PC-3 (cell line): ENCODE measurements around the gene NPY4R2. TPM values are rescaled to one million over a fixed set of nuclear protein-coding genes. Genes with fewer than 3 reads are reported as not detected.
"Not testable (repeated sequence)": the region's sequence is repeated elsewhere in the genome, so short reads cannot be mapped to it uniquely, and the experiment has no call there.

Source experiments
- ATAC-seq: fragments of 200-7000 bp; cut with Tn5 transposase; 2 replicates; pipeline ENCODE4 v1.9.1; 2020; ENCODE audit warnings: mild to moderate bottlenecking, moderate library complexity
- BruUV-seq: library from RNA; stranded (reverse); fragments of 400-500 nt; replicated peaks from 2 replicates; lab custom pipeline; 2021; lab: Mats Ljungman, UMichigan
- CTCF ChIA-PET: fragments of 300-600 bp; sonication (Branson Sonifier 250); formaldehyde crosslinking; loops from one replicate; lab custom pipeline; 2022; ENCODE audit warnings: antibody characterized with exemption; lab: Charles Lee
- POLR2A ChIA-PET: fragments of 300-600 bp; sonication (Branson Sonifier 250); formaldehyde crosslinking; loops from one replicate; lab custom pipeline; 2022; ENCODE audit warnings: antibody characterized with exemption; ENCODE audit not compliant: unreplicated experiment; lab: Charles Lee
- DNase-seq: peaks from one replicate; pipeline ENCODE4 v3.0.0-alpha.2; 2015
- H2AFZ ChIP-seq: fragments of 300-600 bp; sonication (generic); 2 replicates; pipeline ENCODE4 v1.6.0; 2016; ENCODE audit warnings: antibody characterized with exemption, low read length
- H3F3A ChIP-seq: fragments of 300-600 bp; sonication (generic); one replicate; pipeline ENCODE4 v1.6.0; 2017; ENCODE audit warnings: antibody characterized with exemption, low read length, control low read depth, mild to moderate bottlenecking; ENCODE audit not compliant: unreplicated experiment
- H3K27ac ChIP-seq: fragments of 300-600 bp; sonication (generic); 2 replicates; pipeline ENCODE4 v1.5.1; 2016; ENCODE audit warnings: mild to moderate bottlenecking, low read length
- H3K27me3 ChIP-seq: fragments of 300-600 bp; sonication (generic); 2 replicates; pipeline ENCODE4 v1.6.1; 2016; ENCODE audit warnings: low read length, mixed read lengths
- H3K36me3 ChIP-seq: fragments of 300-600 bp; sonication (generic); 2 replicates; pipeline ENCODE4 v1.6.1; 2016; ENCODE audit warnings: low read depth, mixed run types, low read length, mixed read lengths
- H3K4me1 ChIP-seq: fragments of 300-600 bp; sonication (generic); 2 replicates; pipeline ENCODE4 v1.5.1; 2016; ENCODE audit warnings: low read length; ENCODE audit not compliant: insufficient read depth
- H3K4me2 ChIP-seq: fragments of 300-600 bp; sonication (generic); 2 replicates; pipeline ENCODE4 v1.6.0; 2016; ENCODE audit warnings: low read length
- H3K4me3 ChIP-seq: fragments of 300-600 bp; sonication (generic); 2 replicates; pipeline ENCODE4 v1.5.1; 2016; ENCODE audit warnings: mild to moderate bottlenecking, low read length, mixed read lengths
- H3K79me2 ChIP-seq: fragments of 300-600 bp; sonication (generic); 2 replicates; pipeline ENCODE4 v1.6.1; 2017; ENCODE audit warnings: low read length, mixed read lengths
- H3K9ac ChIP-seq: fragments of 300-600 bp; sonication (generic); 2 replicates; pipeline ENCODE4 v1.6.0; 2016; ENCODE audit warnings: mild to moderate bottlenecking, low read length
- H3K9me2 ChIP-seq: fragments of 300-600 bp; sonication (generic); replicated peaks from 2 replicates; pipeline ENCODE4 v1.6.1; 2016; ENCODE audit warnings: mixed run types, low read length, mixed read lengths
- H3K9me3 ChIP-seq: fragments of 300-600 bp; sonication (generic); 2 replicates; pipeline ENCODE4 v1.6.1; 2016; ENCODE audit warnings: low read length, mixed read lengths
- H4K20me1 ChIP-seq: fragments of 300-600 bp; sonication (generic); 2 replicates; pipeline ENCODE4 v1.6.1; 2016; ENCODE audit warnings: low read length, mixed read lengths
- intact Hi-C: fragments of 100-400 bp; cut with micrococcal nuclease; formaldehyde crosslinking; loops from 2 replicates; pipeline ENCODE4 v1.9.0; 2023
- total RNA-seq: library from RNA; depleted of rRNA; stranded (reverse); fragments of >200 nt; gene quantifications from 2 replicates; pipeline ENCODE4 v1.2.3, GENCODE V29; 2014

The NPY4R2 gene
- total RNA-seq, 1 experiment from 2014 or later = not detected

DNA sequence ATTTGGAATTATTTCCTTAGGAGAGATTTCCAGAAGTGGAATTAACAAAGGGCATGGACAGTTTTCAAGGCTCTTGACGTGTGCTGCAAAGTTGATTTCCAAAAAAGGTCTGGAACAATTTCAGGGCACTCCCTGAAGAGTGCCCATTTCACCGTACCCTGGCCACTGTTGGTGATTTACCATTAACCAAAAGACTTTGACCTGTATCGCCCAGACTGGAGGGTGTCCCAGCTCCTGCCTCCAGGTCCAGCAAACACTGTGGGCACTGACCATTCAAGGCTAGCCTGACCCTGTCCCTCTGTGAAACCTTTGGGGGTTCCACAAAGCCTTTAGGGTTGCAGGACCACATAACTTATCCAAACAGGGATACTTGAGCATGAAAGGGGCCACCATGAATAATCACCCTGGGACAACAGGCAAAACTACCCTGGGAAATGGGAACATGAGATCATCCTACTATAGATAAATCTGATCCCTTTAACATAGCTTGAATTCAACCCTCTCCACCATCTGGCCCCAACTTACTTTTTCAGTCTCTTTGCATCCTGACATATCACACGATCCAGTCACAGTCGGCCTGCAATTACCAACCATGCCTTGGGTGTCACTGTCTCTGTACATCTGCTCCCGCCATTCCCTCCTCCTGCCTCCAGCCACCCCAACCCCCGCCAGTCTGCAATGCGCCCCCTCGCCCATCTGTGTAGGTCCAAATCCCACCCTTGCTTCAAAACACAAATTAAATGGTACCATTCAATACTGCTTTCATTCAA, 8.9 kb downstream of the NPY4R2 start:
- H3K27me3 ChIP-seq, H3K9ac ChIP-seq, H3K36me3 ChIP-seq, H3K4me1 ChIP-seq, DNase-seq, intact Hi-C loops, H3K9me2 ChIP-seq, POLR2A ChIA-PET, H3K9me3 ChIP-seq, H3K27ac ChIP-seq, H2AFZ ChIP-seq, H3F3A ChIP-seq, ATAC-seq, BruUV-seq, H3K4me3 ChIP-seq, H3K4me2 ChIP-seq, H3K79me2 ChIP-seq, H4K20me1 ChIP-seq, CTCF ChIA-PET: not testable (repeated sequence)

DNA sequence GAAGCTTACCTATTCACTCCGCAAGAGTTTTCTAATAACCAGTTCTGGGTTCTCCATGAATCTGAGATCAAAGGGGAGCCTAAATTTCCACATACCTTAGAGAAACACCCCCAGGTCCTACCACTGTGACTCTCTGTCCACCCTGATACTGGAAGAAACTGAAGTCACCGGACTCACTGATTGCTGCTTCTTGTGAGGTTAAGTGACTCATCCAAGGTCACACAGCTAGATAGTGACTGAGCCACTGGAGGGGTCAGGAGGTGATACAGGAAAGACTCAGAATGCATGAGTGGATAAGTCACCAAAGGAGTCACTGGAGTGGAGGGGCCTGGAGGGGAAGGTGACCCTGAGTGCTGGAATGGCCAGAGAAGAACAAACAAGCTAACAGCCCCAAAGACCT, 9.8 kb downstream of the NPY4R2 start:
- ATAC-seq, POLR2A ChIA-PET, H3K9ac ChIP-seq, H3K36me3 ChIP-seq, H3K79me2 ChIP-seq, H3K4me3 ChIP-seq, H3K27ac ChIP-seq, H4K20me1 ChIP-seq, intact Hi-C loops, BruUV-seq, H3K4me2 ChIP-seq, H3K4me1 ChIP-seq, H3K27me3 ChIP-seq, H3K9me2 ChIP-seq, H3K9me3 ChIP-seq, DNase-seq, H3F3A ChIP-seq, CTCF ChIA-PET, H2AFZ ChIP-seq: not testable (repeated sequence)

DNA sequence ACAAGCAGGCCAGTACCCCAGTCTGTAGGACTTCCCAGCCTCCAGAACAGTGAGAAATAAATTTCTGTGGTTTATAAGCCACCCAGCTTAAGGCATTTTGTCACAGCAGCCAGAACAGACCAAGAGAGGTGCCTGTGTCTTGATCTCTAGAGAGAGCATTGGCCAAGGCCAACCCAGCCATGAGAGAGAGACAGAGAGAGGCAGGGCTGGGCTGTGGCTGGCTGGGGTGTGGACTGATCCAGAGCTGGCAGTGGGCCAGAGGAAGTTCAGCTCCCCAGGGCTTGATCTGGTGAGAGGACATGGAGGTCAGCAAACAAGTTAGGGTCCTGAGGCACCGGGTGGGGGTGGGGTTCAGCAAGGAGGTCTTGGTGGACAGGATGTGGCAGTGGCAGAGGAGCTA, 14.4 kb downstream of the NPY4R2 start:
- POLR2A ChIA-PET, H3K79me2 ChIP-seq, H3K36me3 ChIP-seq, H3K4me3 ChIP-seq, H3K4me1 ChIP-seq, H2AFZ ChIP-seq, DNase-seq, H3K27ac ChIP-seq, H3F3A ChIP-seq, H3K9ac ChIP-seq, ATAC-seq, H3K27me3 ChIP-seq, H3K9me2 ChIP-seq, CTCF ChIA-PET, intact Hi-C loops, H3K4me2 ChIP-seq, BruUV-seq, H3K9me3 ChIP-seq, H4K20me1 ChIP-seq: not testable (repeated sequence)

DNA sequence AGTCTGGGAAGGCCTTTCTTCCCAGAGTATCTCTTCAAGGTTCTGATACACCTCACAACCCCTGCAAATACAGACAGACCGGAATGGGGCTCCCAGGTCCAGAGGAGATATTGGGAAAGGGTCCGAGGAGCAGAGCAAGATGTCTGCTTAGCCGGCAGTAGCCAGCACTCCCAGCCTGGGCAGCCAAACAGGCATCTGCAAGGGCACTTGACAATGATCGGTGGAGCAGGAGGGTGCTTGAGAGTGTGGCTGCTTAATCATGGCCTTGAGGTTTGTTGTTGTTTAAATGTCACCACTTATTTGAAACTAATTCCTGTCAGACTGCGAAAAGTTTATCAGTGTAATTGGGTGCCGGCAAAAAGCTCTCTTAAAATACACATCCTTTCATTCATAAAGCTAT, 15.0 kb downstream of the NPY4R2 start:
- H3K4me1 ChIP-seq, H3K9me2 ChIP-seq, H3K27me3 ChIP-seq, H3K9ac ChIP-seq, intact Hi-C loops, H3K4me3 ChIP-seq, CTCF ChIA-PET, H3F3A ChIP-seq, H3K36me3 ChIP-seq, BruUV-seq, H3K9me3 ChIP-seq, H3K4me2 ChIP-seq, H3K27ac ChIP-seq, DNase-seq, ATAC-seq, H4K20me1 ChIP-seq, H3K79me2 ChIP-seq, POLR2A ChIA-PET, H2AFZ ChIP-seq: not testable (repeated sequence)

DNA sequence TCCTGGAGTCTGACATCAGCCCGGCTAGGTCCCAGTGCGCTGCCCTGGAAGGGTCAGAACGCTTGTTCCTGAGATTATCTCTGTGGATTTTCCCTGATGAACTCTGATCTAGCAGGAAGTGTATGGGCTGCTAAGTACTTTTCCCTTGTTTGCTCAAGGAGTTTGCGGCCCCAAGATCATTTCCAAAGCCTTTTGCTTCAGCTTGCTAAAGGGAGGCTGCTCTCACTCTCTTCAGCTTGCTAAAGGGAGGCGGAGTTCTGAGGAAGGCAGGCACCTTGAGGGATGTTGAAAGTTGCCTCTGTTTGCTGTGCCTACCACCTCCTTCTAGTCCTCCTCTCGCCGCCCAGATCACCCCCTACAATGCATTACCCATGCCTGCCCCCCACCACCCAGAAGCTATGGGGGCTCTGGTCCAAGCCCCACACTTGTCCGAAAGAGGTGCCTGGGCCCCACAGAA, 18.3 kb downstream of the NPY4R2 start:
- POLR2A ChIA-PET, intact Hi-C loops, H3K27me3 ChIP-seq, H4K20me1 ChIP-seq, H3K4me3 ChIP-seq, CTCF ChIA-PET, H3F3A ChIP-seq, BruUV-seq, DNase-seq, ATAC-seq, H3K27ac ChIP-seq, H3K79me2 ChIP-seq, H3K4me1 ChIP-seq, H2AFZ ChIP-seq, H3K9ac ChIP-seq, H3K4me2 ChIP-seq, H3K9me3 ChIP-seq, H3K36me3 ChIP-seq, H3K9me2 ChIP-seq: not testable (repeated sequence)

DNA sequence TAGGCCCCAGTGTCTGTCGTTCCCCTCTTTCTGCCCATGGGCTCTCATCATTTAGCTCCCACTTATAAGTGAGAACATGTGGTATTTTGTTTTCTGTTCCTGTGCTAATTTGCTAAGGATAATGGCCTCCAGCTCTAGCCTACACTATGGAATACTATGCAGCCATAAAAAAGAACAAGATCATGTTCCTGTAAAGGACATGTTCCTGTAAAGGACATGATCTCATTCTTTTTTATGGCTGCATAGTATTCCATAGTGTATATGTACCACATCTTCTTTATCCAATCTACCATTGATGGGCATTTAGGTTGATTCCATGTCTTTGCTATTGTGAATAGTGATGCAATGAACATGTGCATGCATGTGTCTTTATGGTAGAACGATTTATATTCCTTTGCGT, 19.2 kb downstream of the NPY4R2 start:
- BruUV-seq, H2AFZ ChIP-seq, DNase-seq, CTCF ChIA-PET, H3F3A ChIP-seq, H3K36me3 ChIP-seq, H3K4me1 ChIP-seq, ATAC-seq, H3K9me2 ChIP-seq, H3K27me3 ChIP-seq, H3K4me3 ChIP-seq, H4K20me1 ChIP-seq, H3K9me3 ChIP-seq, H3K4me2 ChIP-seq, H3K79me2 ChIP-seq, intact Hi-C loops, H3K9ac ChIP-seq, POLR2A ChIA-PET, H3K27ac ChIP-seq: not testable (repeated sequence)
